GM12878 (cell line): Measurements from ENCODE around the gene SUSD6.

Experiments
- CBFB ChIP-seq: IDR thresholded peaks from 2 replicates; pipeline ENCODE4 v1.6.1; 2016; ENCODE audit warnings: antibody characterized with exemption, low read depth
- EZH2 ChIP-seq: IDR thresholded peaks from 2 replicates; pipeline ENCODE4 v1.6.1; 2012; ENCODE audit warnings: low read depth, mild to moderate bottlenecking, control low read depth, inconsistent platforms, low read length, borderline replicate concordance; ENCODE audit not compliant: control insufficient read depth
- NFIC ChIP-seq: IDR thresholded peaks from 2 replicates; pipeline ENCODE4 v1.6.1; 2012; ENCODE audit warnings: low read depth, mild to moderate bottlenecking, inconsistent platforms, low read length, moderate library complexity
- POLR2A ChIP-seq: IDR thresholded peaks from 2 replicates; pipeline ENCODE4 v1.6.1; 2011; ENCODE audit warnings: low read depth, mild to moderate bottlenecking, low read length
- SUZ12 ChIP-seq: fragments of 200-600 bp; sonication (generic); IDR thresholded peaks from one replicate; pipeline ENCODE4 v1.6.1; 2018; ENCODE audit warnings: antibody characterized with exemption, mild to moderate bottlenecking; ENCODE audit not compliant: unreplicated experiment
- TAF1 ChIP-seq: IDR thresholded peaks from 2 replicates; pipeline ENCODE4 v1.6.1; 2011; ENCODE audit warnings: mild to moderate bottlenecking, low read depth, low read length, borderline replicate concordance
- YY1 ChIP-seq: IDR thresholded peaks from 2 replicates; pipeline ENCODE4 v1.6.1; 2011; ENCODE audit warnings: low read depth, mild to moderate bottlenecking, low read length
- TF ChIP-seq, protein P1 (sequence below): IDR thresholded peaks from 2 replicates; pipeline ENCODE4 v1.6.1; 2011; ENCODE audit warnings: mild to moderate bottlenecking, low read depth, low read length, moderate library complexity; ENCODE audit not compliant: insufficient replicate concordance
- TF ChIP-seq, protein P2 (sequence below): IDR thresholded peaks from 2 replicates; pipeline ENCODE4 v1.6.1; 2012; ENCODE audit warnings: low read depth, low read length, improper control_type of control experiment
- TF ChIP-seq, protein P3 (sequence below): IDR thresholded peaks from 2 replicates; pipeline ENCODE4 v1.6.1; 2012; ENCODE audit warnings: mild to moderate bottlenecking, low read depth, low read length
- TF ChIP-seq, protein P4 (sequence below), 3 experiments: IDR thresholded peaks in 2 of 3; conservative IDR thresholded peaks in 1 of 3; 2 replicates each; pipeline ENCODE4 v1.5.1; 2011; ENCODE audit warnings: low read depth in 3 of 3, low read length in 3 of 3, mild to moderate bottlenecking in 3 of 3, control low read depth in 2 of 3, moderate library complexity in 2 of 3, inconsistent platforms in 1 of 3, mixed read lengths in 1 of 3; ENCODE audit not compliant: control insufficient read depth in 2 of 3, insufficient read depth in 1 of 3; ENCODE audit errors: extremely low read depth in 1 of 3

DNA sequence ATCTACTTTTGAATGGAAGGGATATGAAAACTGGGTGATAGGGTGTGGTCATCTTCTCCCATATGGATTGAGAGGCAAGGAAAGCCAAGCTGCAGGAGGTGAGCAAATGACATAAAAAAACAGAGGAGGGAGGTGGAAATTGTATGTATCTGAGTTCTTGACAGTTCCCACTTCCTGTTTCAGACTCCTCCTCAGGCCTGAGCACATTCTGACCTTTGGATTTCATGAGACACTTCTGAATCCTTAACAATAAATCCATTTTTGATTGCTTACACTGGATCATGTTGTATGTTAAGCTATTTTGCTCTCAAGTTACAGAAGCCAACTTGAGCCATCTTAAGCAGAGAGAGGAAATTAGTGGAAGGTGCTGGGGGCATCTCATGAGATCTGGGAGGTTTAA lies 143.9 kb downstream of the SUSD6 start:
- TF ChIP-seq, protein P1, sequence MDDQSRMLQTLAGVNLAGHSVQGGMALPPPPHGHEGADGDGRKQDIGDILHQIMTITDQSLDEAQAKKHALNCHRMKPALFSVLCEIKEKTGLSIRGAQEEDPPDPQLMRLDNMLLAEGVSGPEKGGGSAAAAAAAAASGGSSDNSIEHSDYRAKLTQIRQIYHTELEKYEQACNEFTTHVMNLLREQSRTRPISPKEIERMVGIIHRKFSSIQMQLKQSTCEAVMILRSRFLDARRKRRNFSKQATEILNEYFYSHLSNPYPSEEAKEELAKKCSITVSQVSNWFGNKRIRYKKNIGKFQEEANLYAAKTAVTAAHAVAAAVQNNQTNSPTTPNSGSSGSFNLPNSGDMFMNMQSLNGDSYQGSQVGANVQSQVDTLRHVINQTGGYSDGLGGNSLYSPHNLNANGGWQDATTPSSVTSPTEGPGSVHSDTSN, result no peak
- TF ChIP-seq TAF1 (no peak), YY1 (no peak), POLR2A (no peak), NFIC (no peak), EZH2 (no peak), SUZ12 (no peak), CBFB (no peak)
- TF ChIP-seq, protein P2, sequence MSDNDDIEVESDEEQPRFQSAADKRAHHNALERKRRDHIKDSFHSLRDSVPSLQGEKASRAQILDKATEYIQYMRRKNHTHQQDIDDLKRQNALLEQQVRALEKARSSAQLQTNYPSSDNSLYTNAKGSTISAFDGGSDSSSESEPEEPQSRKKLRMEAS, result no peak
- TF ChIP-seq, protein P3, sequence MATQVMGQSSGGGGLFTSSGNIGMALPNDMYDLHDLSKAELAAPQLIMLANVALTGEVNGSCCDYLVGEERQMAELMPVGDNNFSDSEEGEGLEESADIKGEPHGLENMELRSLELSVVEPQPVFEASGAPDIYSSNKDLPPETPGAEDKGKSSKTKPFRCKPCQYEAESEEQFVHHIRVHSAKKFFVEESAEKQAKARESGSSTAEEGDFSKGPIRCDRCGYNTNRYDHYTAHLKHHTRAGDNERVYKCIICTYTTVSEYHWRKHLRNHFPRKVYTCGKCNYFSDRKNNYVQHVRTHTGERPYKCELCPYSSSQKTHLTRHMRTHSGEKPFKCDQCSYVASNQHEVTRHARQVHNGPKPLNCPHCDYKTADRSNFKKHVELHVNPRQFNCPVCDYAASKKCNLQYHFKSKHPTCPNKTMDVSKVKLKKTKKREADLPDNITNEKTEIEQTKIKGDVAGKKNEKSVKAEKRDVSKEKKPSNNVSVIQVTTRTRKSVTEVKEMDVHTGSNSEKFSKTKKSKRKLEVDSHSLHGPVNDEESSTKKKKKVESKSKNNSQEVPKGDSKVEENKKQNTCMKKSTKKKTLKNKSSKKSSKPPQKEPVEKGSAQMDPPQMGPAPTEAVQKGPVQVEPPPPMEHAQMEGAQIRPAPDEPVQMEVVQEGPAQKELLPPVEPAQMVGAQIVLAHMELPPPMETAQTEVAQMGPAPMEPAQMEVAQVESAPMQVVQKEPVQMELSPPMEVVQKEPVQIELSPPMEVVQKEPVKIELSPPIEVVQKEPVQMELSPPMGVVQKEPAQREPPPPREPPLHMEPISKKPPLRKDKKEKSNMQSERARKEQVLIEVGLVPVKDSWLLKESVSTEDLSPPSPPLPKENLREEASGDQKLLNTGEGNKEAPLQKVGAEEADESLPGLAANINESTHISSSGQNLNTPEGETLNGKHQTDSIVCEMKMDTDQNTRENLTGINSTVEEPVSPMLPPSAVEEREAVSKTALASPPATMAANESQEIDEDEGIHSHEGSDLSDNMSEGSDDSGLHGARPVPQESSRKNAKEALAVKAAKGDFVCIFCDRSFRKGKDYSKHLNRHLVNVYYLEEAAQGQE, result no peak
- TF ChIP-seq, protein P4, sequence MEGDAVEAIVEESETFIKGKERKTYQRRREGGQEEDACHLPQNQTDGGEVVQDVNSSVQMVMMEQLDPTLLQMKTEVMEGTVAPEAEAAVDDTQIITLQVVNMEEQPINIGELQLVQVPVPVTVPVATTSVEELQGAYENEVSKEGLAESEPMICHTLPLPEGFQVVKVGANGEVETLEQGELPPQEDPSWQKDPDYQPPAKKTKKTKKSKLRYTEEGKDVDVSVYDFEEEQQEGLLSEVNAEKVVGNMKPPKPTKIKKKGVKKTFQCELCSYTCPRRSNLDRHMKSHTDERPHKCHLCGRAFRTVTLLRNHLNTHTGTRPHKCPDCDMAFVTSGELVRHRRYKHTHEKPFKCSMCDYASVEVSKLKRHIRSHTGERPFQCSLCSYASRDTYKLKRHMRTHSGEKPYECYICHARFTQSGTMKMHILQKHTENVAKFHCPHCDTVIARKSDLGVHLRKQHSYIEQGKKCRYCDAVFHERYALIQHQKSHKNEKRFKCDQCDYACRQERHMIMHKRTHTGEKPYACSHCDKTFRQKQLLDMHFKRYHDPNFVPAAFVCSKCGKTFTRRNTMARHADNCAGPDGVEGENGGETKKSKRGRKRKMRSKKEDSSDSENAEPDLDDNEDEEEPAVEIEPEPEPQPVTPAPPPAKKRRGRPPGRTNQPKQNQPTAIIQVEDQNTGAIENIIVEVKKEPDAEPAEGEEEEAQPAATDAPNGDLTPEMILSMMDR (IDR thresholded peaks at IDR 0.05 in 2 of 3, conservative IDR thresholded peaks at IDR 0.05 in 1 of 3; ENCODE audit: control insufficient read depth in 2 of 3, extremely low read depth in 1 of 3, insufficient read depth in 1 of 3, low read depth in 3 of 3, low read length in 3 of 3), result no peak
